Immature natural killer cell (primary cell): ENCODE data around the gene QKI. TPM values are rescaled to one million over a fixed set of nuclear protein-coding genes. Genes with fewer than 3 reads are reported as not detected.
A peak's percentile ranks its signal among the peaks of the same experiment; 100 is the strongest.

Experiments used
- DNase-seq, 3 donors: peaks; one replicate each; pipeline ENCODE4 v3.0.0; 2022; ENCODE audit warnings: mixed read lengths in 1 of 3
- H3K27ac Mint-ChIP-seq, 6 donors: one replicate each; pipeline ENCODE4 v1.8.0; 2020; ENCODE audit warnings: mixed read lengths in 6 of 6, mild to moderate bottlenecking in 5 of 6, inconsistent platforms in 4 of 6, moderate library complexity in 3 of 6
- H3K27me3 Mint-ChIP-seq, 3 donors: one replicate each; pipeline ENCODE4 v1.8.0; 2020 to 2021; ENCODE audit warnings: low read depth in 3 of 3, mild to moderate bottlenecking in 3 of 3, mixed read lengths in 3 of 3, moderate library complexity in 3 of 3, inconsistent platforms in 1 of 3
- H3K36me3 Mint-ChIP-seq, 3 donors: one replicate each; pipeline ENCODE4 v1.8.0; 2020; ENCODE audit warnings: mixed read lengths in 3 of 3, inconsistent platforms in 2 of 3, mild to moderate bottlenecking in 2 of 3
- H3K4me1 Mint-ChIP-seq, 2 donors: one replicate each; pipeline ENCODE4 v1.8.0; 2020; ENCODE audit warnings: inconsistent platforms in 2 of 2, mild to moderate bottlenecking in 2 of 2, mixed read lengths in 2 of 2, moderate library complexity in 1 of 2
- H3K4me3 Mint-ChIP-seq, 5 donors: one replicate each; pipeline ENCODE4 v1.8.0; 2020; ENCODE audit warnings: mild to moderate bottlenecking in 5 of 5, mixed read lengths in 5 of 5, inconsistent platforms in 3 of 5, moderate library complexity in 3 of 5
- H3K9me3 Mint-ChIP-seq, 6 donors: one replicate each; pipeline ENCODE4 v1.8.0; 2020; ENCODE audit warnings: mild to moderate bottlenecking in 6 of 6, mixed read lengths in 6 of 6, inconsistent platforms in 4 of 6, moderate library complexity in 3 of 6
- polyA plus RNA-seq, 3 donors: library from polyadenylated mRNA; unstranded; fragments of 300-500 nt; fragmentation: Illumina TruSeq; gene quantifications; one replicate each; pipeline ENCODE4 v1.2.3, GENCODE V29; 2021

QKI gene
- polyA plus RNA-seq, 3 donors from 2014 or later = 12.3 to 29.1 (median 21.1) TPM

GRCh38 chr6:163605385-163606097 is 191.0 kb downstream of the QKI start:
- Mint-ChIP-seq H3K27me3 (peaks cover 0 to 4% (median 3%) of the 10 kb centered on the region in 3 donors), H3K27ac (peak overlapping the region in 1 of 6 donors; percentile 18), H3K4me3 (no peak overlapping the region), H3K9me3 (no peaks in the 10 kb centered on the region), H3K4me1 (peaks cover 13 to 17% of the 10 kb centered on the region in 2 donors), H3K36me3 (no peaks in the 10 kb centered on the region)
- no peak for DNase-seq

GRCh38 chr6:163607792-163608191 is 193.3 kb downstream of the QKI start:
- Mint-ChIP-seq H3K4me3 (no peak overlapping the region), H3K36me3 (no peaks in the 10 kb centered on the region), H3K9me3 (no peaks in the 10 kb centered on the region), H3K4me1 (peaks cover 13 to 17% of the 10 kb centered on the region in 2 donors), H3K27me3 (peaks cover 0 to 3% (median 2%) of the 10 kb centered on the region in 3 donors), H3K27ac (peak overlapping the region in 2 of 6 donors; percentile 1 to 77)
- no peak for DNase-seq

- DNase-seq = peak in 1 of 3 donors; percentile 35
- H3K27ac Mint-ChIP-seq = peak overlapping the region in 3 of 6 donors; percentile 1 to 77 (median 1)
- H3K36me3 Mint-ChIP-seq = no peaks in the 10 kb centered on the region
- peaks cover 0 to 2% (median 0%) of the 10 kb centered on the region in 3 donors for H3K27me3 Mint-ChIP-seq
- peaks cover 13 to 17% of the 10 kb centered on the region in 2 donors for H3K4me1 Mint-ChIP-seq
- peak overlapping the region in 1 of 5 donors; percentile 56 for H3K4me3 Mint-ChIP-seq
- no peaks in the 10 kb centered on the region for H3K9me3 Mint-ChIP-seq
Observed at GRCh38 chr6:163608204-163608644, 193.7 kb downstream of the QKI start.

GRCh38 chr6:163612200-163612599 is 197.7 kb downstream of the QKI start:
- no peak overlapping the region for H3K27ac Mint-ChIP-seq
- peaks cover 13 to 17% of the 10 kb centered on the region in 2 donors for H3K4me1 Mint-ChIP-seq
- DNase-seq = no peak
- H3K4me3 Mint-ChIP-seq = no peak overlapping the region
- no peaks in the 10 kb centered on the region for H3K9me3 Mint-ChIP-seq
- H3K36me3 Mint-ChIP-seq = no peaks in the 10 kb centered on the region
- H3K27me3 Mint-ChIP-seq = no peaks in the 10 kb centered on the region

- Mint-ChIP-seq H3K36me3 (no peaks in the 10 kb centered on the region), H3K4me1 (peaks cover 10 to 14% of the 10 kb centered on the region in 2 donors), H3K27me3 (no peaks in the 10 kb centered on the region), H3K27ac (no peak overlapping the region), H3K9me3 (no peaks in the 10 kb centered on the region), H3K4me3 (no peak overlapping the region)
- DNase-seq = no peak
Observed at GRCh38 chr6:163613025-163613424, 198.5 kb downstream of the QKI start.

GRCh38 chr6:163613668-163614067 is 199.2 kb downstream of the QKI start:
- Mint-ChIP-seq H3K27me3 (no peaks in the 10 kb centered on the region), H3K4me3 (no peak overlapping the region), H3K9me3 (no peaks in the 10 kb centered on the region), H3K4me1 (peaks cover 5 to 7% of the 10 kb centered on the region in 2 donors), H3K36me3 (no peaks in the 10 kb centered on the region), H3K27ac (no peak overlapping the region)
- no peak for DNase-seq

GRCh38 chr6:163616452-163616851 is 201.9 kb downstream of the QKI start:
- no peak for DNase-seq
- Mint-ChIP-seq H3K27ac (no peak overlapping the region), H3K9me3 (no peaks in the 10 kb centered on the region), H3K4me3 (no peak overlapping the region), H3K4me1 (peaks cover 2 to 9% of the 10 kb centered on the region in 2 donors), H3K36me3 (peaks cover 0 to 5% (median 0%) of the 10 kb centered on the region in 3 donors), H3K27me3 (peaks cover under 1 to 2% (median 1%) of the 10 kb centered on the region in 3 donors)

GRCh38 chr6:163617549-163617948 is 203.0 kb downstream of the QKI start:
- no peaks in the 10 kb centered on the region for H3K9me3 Mint-ChIP-seq
- no peak overlapping the region for H3K27ac Mint-ChIP-seq
- H3K4me1 Mint-ChIP-seq = peaks cover 3 to 9% of the 10 kb centered on the region in 2 donors
- peaks cover 0 to 7% (median 0%) of the 10 kb centered on the region in 3 donors for H3K36me3 Mint-ChIP-seq
- DNase-seq = no peak
- H3K27me3 Mint-ChIP-seq = peaks cover 1 to 2% (median 1%) of the 10 kb centered on the region in 3 donors
- H3K4me3 Mint-ChIP-seq = no peak overlapping the region

GRCh38 chr6:163620101-163620500 is 205.6 kb downstream of the QKI start:
- no peak overlapping the region for H3K4me3 Mint-ChIP-seq
- peaks cover 3 to 9% of the 10 kb centered on the region in 2 donors for H3K4me1 Mint-ChIP-seq
- no peak overlapping the region for H3K27ac Mint-ChIP-seq
- peaks cover 0 to 9% (median 0%) of the 10 kb centered on the region in 3 donors for H3K36me3 Mint-ChIP-seq
- no peaks in the 10 kb centered on the region for H3K9me3 Mint-ChIP-seq
- no peak for DNase-seq
- peaks cover 1 to 2% (median 1%) of the 10 kb centered on the region in 3 donors for H3K27me3 Mint-ChIP-seq

- H3K27ac Mint-ChIP-seq = no peak overlapping the region
- peaks cover 3 to 9% of the 10 kb centered on the region in 2 donors for H3K4me1 Mint-ChIP-seq
- H3K36me3 Mint-ChIP-seq = peaks cover 0 to 9% (median 0%) of the 10 kb centered on the region in 3 donors
- H3K4me3 Mint-ChIP-seq = no peak overlapping the region
- H3K9me3 Mint-ChIP-seq = no peaks in the 10 kb centered on the region
- no peak for DNase-seq
- peaks cover 1 to 2% (median 2%) of the 10 kb centered on the region in 3 donors for H3K27me3 Mint-ChIP-seq
Observed at GRCh38 chr6:163620670-163621330, 206.3 kb downstream of the QKI start.

- H3K27ac Mint-ChIP-seq = no peak overlapping the region
- H3K36me3 Mint-ChIP-seq = peaks cover 0 to 4% (median 4%) of the 10 kb centered on the region in 3 donors
- H3K27me3 Mint-ChIP-seq = peaks cover 0 to 7% (median 3%) of the 10 kb centered on the region in 3 donors
Observed at GRCh38 chr6:163625265-163625664, 210.7 kb downstream of the QKI start.

GRCh38 chr6:163626073-163626867 is 211.8 kb downstream of the QKI start:
- H3K4me1 Mint-ChIP-seq = peaks cover 0 to 1% of the 10 kb centered on the region in 2 donors
- DNase-seq = no peak
- peaks cover 0 to 7% (median 3%) of the 10 kb centered on the region in 3 donors for H3K27me3 Mint-ChIP-seq
- no peaks in the 10 kb centered on the region for H3K9me3 Mint-ChIP-seq
- no peak overlapping the region for H3K27ac Mint-ChIP-seq
- H3K36me3 Mint-ChIP-seq = peaks cover 0 to 4% (median 4%) of the 10 kb centered on the region in 3 donors
- no peak overlapping the region for H3K4me3 Mint-ChIP-seq

More at GRCh38 chr6:163625265-163625664, 210.7 kb downstream of the QKI start:
- Mint-ChIP-seq H3K4me1 (peaks cover 2 to 7% of the 10 kb centered on the region in 2 donors), H3K4me3 (no peak overlapping the region), H3K9me3 (no peaks in the 10 kb centered on the region)
- no peak for DNase-seq

GRCh38 chr6:163627274-163628062 is 212.9 kb downstream of the QKI start:
- H3K27me3 Mint-ChIP-seq = peaks cover 0 to 13% (median 1%) of the 10 kb centered on the region in 3 donors
- peaks cover 0 to 2% (median 0%) of the 10 kb centered on the region in 6 donors for H3K9me3 Mint-ChIP-seq
- H3K4me1 Mint-ChIP-seq = no peaks in the 10 kb centered on the region
- no peak overlapping the region for H3K4me3 Mint-ChIP-seq
- no peak for DNase-seq
- H3K36me3 Mint-ChIP-seq = peaks cover 0 to 4% (median 3%) of the 10 kb centered on the region in 3 donors
- H3K27ac Mint-ChIP-seq = no peak overlapping the region
